ENCODE measurements around the gene MDP1.

GRCh38 chr14:24241829-24242443 lies 26.1 kb upstream of the MDP1 start:
- no peak for TF ChIP-seq CTCF (IDR thresholded peaks at IDR 0.05; ENCODE audit: low read depth, low read length)
- no peak for TF ChIP-seq MAX (IDR thresholded peaks at IDR 0.05; ENCODE audit: low read depth, low read length)
- no peak for TF ChIP-seq POLR2A (IDR thresholded peaks at IDR 0.05; ENCODE audit: extremely low read depth, insufficient read length)

Measured in NB4 (cell line).